CD8-positive, alpha-beta memory T cell (primary cell): Measurements from ENCODE around the gene SFXN5. TPM values are rescaled to one million over a fixed set of nuclear protein-coding genes. Genes with fewer than 3 reads are reported as not detected.

Experiments
- CTCF ChIA-PET: fragments of 350-600 bp; sonication (Branson Sonifier 250); formaldehyde crosslinking; loops from one replicate; lab custom pipeline; 2021; ENCODE audit warnings: antibody characterized with exemption; lab: Charles Lee
- POLR2A ChIA-PET: fragments of 350-600 bp; sonication (Branson Sonifier 250); formaldehyde crosslinking; loops from one replicate; lab custom pipeline; 2021; ENCODE audit warnings: antibody characterized with exemption; lab: Charles Lee
- DNase-seq, 5 donors: peaks; one replicate each; pipeline versions ENCODE4 v3.0.0 to v3.0.0-alpha.2; 2020 to 2022; ENCODE audit warnings: mixed read lengths in 1 of 5
- H3K27ac ChIP-seq: one replicate; pipeline ENCODE4 v1.7.0; 2013; ENCODE audit warnings: low read depth, mild to moderate bottlenecking, low read length, moderate library complexity
- H3K27me3 ChIP-seq: 2 replicates; pipeline ENCODE4 v1.7.0; 2013; ENCODE audit warnings: low read length, mild to moderate bottlenecking; ENCODE audit not compliant: insufficient read depth, poor library complexity, severe bottlenecking
- H3K36me3 ChIP-seq: 2 replicates; pipeline ENCODE4 v1.7.0; 2013; ENCODE audit warnings: mild to moderate bottlenecking, low read length, moderate library complexity; ENCODE audit not compliant: insufficient read depth
- H3K4me1 ChIP-seq: 2 replicates; pipeline ENCODE4 v1.7.0; 2013; ENCODE audit warnings: mild to moderate bottlenecking, low read length, moderate library complexity; ENCODE audit not compliant: insufficient read depth
- H3K4me3 ChIP-seq: 2 replicates; pipeline ENCODE4 v1.7.0; 2013; ENCODE audit warnings: mild to moderate bottlenecking, low read length
- H3K9me3 ChIP-seq: 2 replicates; pipeline ENCODE4 v1.7.0; 2013; ENCODE audit warnings: mild to moderate bottlenecking, low read length
- H3K27ac Mint-ChIP-seq, 8 donors: one replicate each; pipeline ENCODE4 v1.8.0; 2020 to 2021; ENCODE audit warnings: mixed read lengths in 8 of 8, mild to moderate bottlenecking in 6 of 8, inconsistent platforms in 3 of 8, moderate library complexity in 3 of 8
- H3K27me3 Mint-ChIP-seq, 2 donors: one replicate each; pipeline ENCODE4 v1.8.0; 2020 to 2021; ENCODE audit warnings: mixed read lengths in 2 of 2, mild to moderate bottlenecking in 1 of 2, moderate library complexity in 1 of 2
- H3K36me3 Mint-ChIP-seq, 3 donors: one replicate each; pipeline ENCODE4 v1.8.0; 2020 to 2021; ENCODE audit warnings: mixed read lengths in 3 of 3, inconsistent platforms in 1 of 3, mild to moderate bottlenecking in 1 of 3
- H3K4me1 Mint-ChIP-seq, 3 donors: one replicate each; pipeline ENCODE4 v1.8.0; 2020 to 2021; ENCODE audit warnings: mixed read lengths in 3 of 3, inconsistent platforms in 1 of 3, mild to moderate bottlenecking in 1 of 3
- H3K4me3 Mint-ChIP-seq, 7 donors: one replicate each; pipeline ENCODE4 v1.8.0; 2020 to 2021; ENCODE audit warnings: mixed read lengths in 7 of 7, mild to moderate bottlenecking in 6 of 7, moderate library complexity in 4 of 7, inconsistent platforms in 2 of 7
- H3K9me3 Mint-ChIP-seq, 5 donors: one replicate each; pipeline ENCODE4 v1.8.0; 2020 to 2022; ENCODE audit warnings: mixed read lengths in 5 of 5, mild to moderate bottlenecking in 3 of 5, moderate library complexity in 2 of 5, inconsistent platforms in 1 of 5
- polyA plus RNA-seq: library from polyadenylated mRNA; unstranded; fragments of 300-500 nt; fragmentation: Illumina TruSeq; gene quantifications from one replicate; pipeline ENCODE4 v1.2.3, GENCODE V29; 2021
- total RNA-seq, 2 experiments: library from RNA; stranded (reverse); gene quantifications; one replicate each; pipeline ENCODE4 v1.2.3, GENCODE V29; 2021

Gene SFXN5
- total and polyA plus RNA-seq, 3 experiments from 2014 or later = 1.8 to 19.1 (median 16.8) TPM

GRCh38 chr2:73112026-73112912, 40.8 kb upstream of the SFXN5 start:
- peaks cover 12% of the 10 kb centered on the region for H3K4me1 ChIP-seq
- H3K27me3 Mint-ChIP-seq = peaks cover 0 to 2% of the 10 kb centered on the region in 2 donors
- H3K9me3 ChIP-seq = no peaks in the 10 kb centered on the region
- H3K27ac Mint-ChIP-seq = peak overlapping the region in 7 of 8 donors; percentile 42 to 90 (median 73)
- no peaks in the 10 kb centered on the region for H3K27me3 ChIP-seq
- CTCF ChIA-PET = interaction anchor here (1.0 to 4.0 kb wide), 6 partner anchors 12 to 225 kb away, joined by 3 to 15 read pairs (median 4); partner anchors contain the start of gene SPR
- peaks cover 34 to 36% (median 36%) of the 10 kb centered on the region in 3 donors for H3K4me1 Mint-ChIP-seq
- peak overlapping the region; percentile 62 for H3K4me3 ChIP-seq
- no peaks in the 10 kb centered on the region for H3K36me3 Mint-ChIP-seq
- no peaks in the 10 kb centered on the region for H3K9me3 Mint-ChIP-seq
- peak overlapping the region; percentile 38 for H3K27ac ChIP-seq
- no peaks in the 10 kb centered on the region for H3K36me3 ChIP-seq
- H3K4me3 Mint-ChIP-seq = peak overlapping the region; percentile 83 to 88 (median 86)
- peak in 3 of 5 donors; percentile 7 to 36 (median 32) for DNase-seq
- POLR2A ChIA-PET = interaction anchor here (0.6 kb wide), 1 partner anchor 41 kb away, joined by 3 read pairs; the partner anchor contains the start of gene SFXN5

GRCh38 chr2:73111073-73112025, 39.8 kb upstream of the SFXN5 start:
- CTCF ChIA-PET = interaction anchor here (1.0 to 4.0 kb wide), 7 partner anchors 11 to 101 kb away, joined by 3 to 15 read pairs (median 4); no protein-coding TSS in a partner anchor
- H3K36me3 ChIP-seq = no peaks in the 10 kb centered on the region
- DNase-seq = peak in 1 of 5 donors; percentile 12
- peak overlapping the region; percentile 38 for H3K27ac ChIP-seq
- Mint-ChIP-seq H3K27me3 (peaks cover 0 to 2% of the 10 kb centered on the region in 2 donors), H3K4me1 (peaks cover 38 to 41% (median 40%) of the 10 kb centered on the region in 3 donors), H3K4me3 (peak overlapping the region; percentile 83 to 88 (median 86)), H3K36me3 (no peaks in the 10 kb centered on the region), H3K9me3 (no peaks in the 10 kb centered on the region), H3K27ac (peak overlapping the region in 7 of 8 donors; percentile 42 to 93 (median 74))
- no peaks in the 10 kb centered on the region for H3K9me3 ChIP-seq
- H3K4me3 ChIP-seq = peak overlapping the region; percentile 62
- H3K27me3 ChIP-seq = no peaks in the 10 kb centered on the region
- POLR2A ChIA-PET = no interaction called here
- peaks cover 12% of the 10 kb centered on the region for H3K4me1 ChIP-seq

- Mint-ChIP-seq H3K27ac (peak overlapping the region in 6 of 8 donors; percentile 2 to 93 (median 66)), H3K36me3 (no peaks in the 10 kb centered on the region), H3K9me3 (no peaks in the 10 kb centered on the region), H3K4me3 (peak overlapping the region; percentile 67 to 88 (median 85)), H3K4me1 (peaks cover 38 to 41% (median 40%) of the 10 kb centered on the region in 3 donors), H3K27me3 (peaks cover 0 to 2% of the 10 kb centered on the region in 2 donors)
- DNase-seq = no peak
- no peak overlapping the region for H3K4me3 ChIP-seq
- H3K27ac ChIP-seq = peak overlapping the region; percentile 4
- H3K4me1 ChIP-seq = peaks cover 12% of the 10 kb centered on the region
- no peaks in the 10 kb centered on the region for H3K36me3 ChIP-seq
- CTCF ChIA-PET = interaction anchor here (1.4 to 2.2 kb wide), 3 partner anchors 25 to 102 kb away, joined by 3 to 4 read pairs (median 4); no protein-coding TSS in a partner anchor
- POLR2A ChIA-PET = no interaction called here
- no peaks in the 10 kb centered on the region for H3K9me3 ChIP-seq
- H3K27me3 ChIP-seq = no peaks in the 10 kb centered on the region
Measured at GRCh38 chr2:73110168-73111072, 38.9 kb upstream of the SFXN5 start.

GRCh38 chr2:73109431-73110167, 38.1 kb upstream of the SFXN5 start:
- peak overlapping the region in 1 of 7 donors; percentile 84 for H3K4me3 Mint-ChIP-seq
- H3K4me1 Mint-ChIP-seq = peaks cover 38 to 42% (median 41%) of the 10 kb centered on the region in 3 donors
- no peak overlapping the region for H3K4me3 ChIP-seq

GRCh38 chr2:73107211-73107926, 35.9 kb upstream of the SFXN5 start:
- Histone ChIP-seq H3K27me3 (no peaks in the 10 kb centered on the region), H3K27ac (no peak overlapping the region), H3K36me3 (no peaks in the 10 kb centered on the region), H3K9me3 (no peaks in the 10 kb centered on the region), H3K4me1 (peaks cover 12% of the 10 kb centered on the region), H3K4me3 (no peak overlapping the region)
- peaks cover 0 to 4% (median 0%) of the 10 kb centered on the region in 3 donors for H3K36me3 Mint-ChIP-seq
- CTCF ChIA-PET = interaction anchor here (1.7 kb wide), 1 partner anchor 21 kb away, joined by 6 read pairs; no protein-coding TSS in a partner anchor
- H3K4me3 Mint-ChIP-seq = peak overlapping the region in 4 of 7 donors; percentile 16 to 75 (median 30)
- peaks cover 0 to 3% of the 10 kb centered on the region in 2 donors for H3K27me3 Mint-ChIP-seq
- H3K27ac Mint-ChIP-seq = peak overlapping the region in 5 of 8 donors; percentile 60 to 94 (median 85)
- peak in 1 of 5 donors; percentile 9 for DNase-seq
- H3K9me3 Mint-ChIP-seq = no peaks in the 10 kb centered on the region
- POLR2A ChIA-PET = no interaction called here
- peaks cover 39 to 51% (median 47%) of the 10 kb centered on the region in 3 donors for H3K4me1 Mint-ChIP-seq

More at GRCh38 chr2:73109431-73110167, 38.1 kb upstream of the SFXN5 start:
- H3K27ac Mint-ChIP-seq = peak overlapping the region in 2 of 8 donors; percentile 47 to 68
- no peak for DNase-seq
- H3K4me1 ChIP-seq = peaks cover 12% of the 10 kb centered on the region
- no peaks in the 10 kb centered on the region for H3K9me3 Mint-ChIP-seq
- no peaks in the 10 kb centered on the region for H3K27me3 ChIP-seq
- CTCF ChIA-PET = interaction anchor here (1.7 kb wide), 2 partner anchors 24 to 68 kb away, joined by 4 read pairs; no protein-coding TSS in a partner anchor
- no peaks in the 10 kb centered on the region for H3K36me3 ChIP-seq
- H3K27me3 Mint-ChIP-seq = peaks cover 0 to 2% of the 10 kb centered on the region in 2 donors
- POLR2A ChIA-PET = no interaction called here
- no peak overlapping the region for H3K27ac ChIP-seq
- H3K9me3 ChIP-seq = no peaks in the 10 kb centered on the region
- H3K36me3 Mint-ChIP-seq = peaks cover 0 to 3% (median 0%) of the 10 kb centered on the region in 3 donors

GRCh38 chr2:73106791-73107190, 35.3 kb upstream of the SFXN5 start:
- no peak overlapping the region for H3K4me3 ChIP-seq
- peak overlapping the region in 1 of 7 donors; percentile 32 for H3K4me3 Mint-ChIP-seq
- peaks cover 0 to 4% (median 0%) of the 10 kb centered on the region in 3 donors for H3K36me3 Mint-ChIP-seq
- ChIA-PET POLR2A (no interaction called here), CTCF (interaction anchor here (1.7 kb wide), 1 partner anchor 21 kb away, joined by 6 read pairs; no protein-coding TSS in a partner anchor)
- peak overlapping the region in 4 of 8 donors; percentile 5 to 94 (median 76) for H3K27ac Mint-ChIP-seq
- H3K9me3 ChIP-seq = no peaks in the 10 kb centered on the region
- H3K36me3 ChIP-seq = no peaks in the 10 kb centered on the region
- DNase-seq = no peak
- peaks cover 0 to 6% of the 10 kb centered on the region in 2 donors for H3K27me3 Mint-ChIP-seq
- H3K9me3 Mint-ChIP-seq = no peaks in the 10 kb centered on the region
- no peaks in the 10 kb centered on the region for H3K27me3 ChIP-seq
- H3K27ac ChIP-seq = no peak overlapping the region
- peaks cover 9% of the 10 kb centered on the region for H3K4me1 ChIP-seq
- H3K4me1 Mint-ChIP-seq = peaks cover 35 to 51% (median 45%) of the 10 kb centered on the region in 3 donors
